IMR-90 (cell line): Measurements from ENCODE around the gene ADAMTSL1. TPM values are rescaled to one million over a fixed set of nuclear protein-coding genes. Genes with fewer than 3 reads are reported as not detected.

Experiments
- ATAC-seq: fragments of 200-7000 bp; cut with Tn5 transposase; 2 replicates; pipeline ENCODE4 v1.9.1; 2020; ENCODE audit warnings: low read depth, mild to moderate bottlenecking, moderate library complexity
- BruUV-seq: library from RNA; stranded (reverse); fragments of 400-500 nt; replicated peaks from 2 replicates; lab custom pipeline; 2021; lab: Mats Ljungman, UMichigan
- CTCF ChIA-PET: fragments of 300-600 bp; formaldehyde crosslinking; extraction: SDS; loops from one replicate; lab custom pipeline; 2021; ENCODE audit warnings: antibody characterized with exemption; lab: Yijun Ruan, JAX
- POLR2A ChIA-PET: fragments of 300-600 bp; sonication (Branson Sonifier 250); formaldehyde crosslinking; loops from one replicate; lab custom pipeline; 2022; ENCODE audit warnings: antibody characterized with exemption; ENCODE audit not compliant: unreplicated experiment; lab: Charles Lee
- DNase-seq: peaks from one replicate; pipeline ENCODE4 v3.0.0; 2013
- H2AFZ ChIP-seq: replicated peaks from 2 replicates; pipeline ENCODE3; 2013; ENCODE audit warnings: low read length, mild to moderate bottlenecking; ENCODE audit not compliant: poor library complexity
- H2AK5ac ChIP-seq: 2 replicates; pipeline ENCODE4 v1.6.1; 2013; ENCODE audit warnings: low read depth, low read length, inconsistent platforms
- H2AK9ac ChIP-seq: replicated peaks from 2 replicates; pipeline ENCODE3; 2013; ENCODE audit warnings: mild to moderate bottlenecking, low read depth, low read length, moderate library complexity; ENCODE audit not compliant: poor library complexity
- H2BK120ac ChIP-seq: 2 replicates; pipeline ENCODE4 v1.6.1; 2013; ENCODE audit warnings: low read depth, low read length, inconsistent platforms
- H2BK15ac ChIP-seq: 3 replicates; pipeline ENCODE4 v1.6.1; 2013; ENCODE audit warnings: low read depth, low read length, inconsistent platforms
- H2BK20ac ChIP-seq: 2 replicates; pipeline ENCODE4 v1.6.1; 2013; ENCODE audit warnings: low read depth, mild to moderate bottlenecking, inconsistent platforms, low read length, moderate library complexity
- H2BK5ac ChIP-seq: 2 replicates; pipeline ENCODE4 v1.6.1; 2013; ENCODE audit warnings: mild to moderate bottlenecking, low read depth, low read length, inconsistent platforms; ENCODE audit not compliant: poor library complexity, severe bottlenecking
- H3K14ac ChIP-seq: replicated peaks from 2 replicates; pipeline ENCODE4 v1.6.1; 2013; ENCODE audit warnings: low read depth, low read length, inconsistent platforms
- H3K18ac ChIP-seq: 2 replicates; pipeline ENCODE4 v1.6.1; 2013; ENCODE audit warnings: low read depth, low read length, control low read depth
- H3K23ac ChIP-seq: 2 replicates; pipeline ENCODE4 v1.6.1; 2013; ENCODE audit warnings: low read depth, low read length, inconsistent platforms
- H3K27ac ChIP-seq: 2 replicates; pipeline ENCODE4 v1.5.1; 2013; ENCODE audit warnings: mild to moderate bottlenecking, control low read depth, low read length; ENCODE audit not compliant: insufficient read depth
- H3K27me3 ChIP-seq: 2 replicates; pipeline ENCODE4 v1.6.1; 2013; ENCODE audit warnings: low read length; ENCODE audit not compliant: control insufficient read depth, insufficient read depth
- H3K36me3 ChIP-seq: 2 replicates; pipeline ENCODE4 v1.6.1; 2013; ENCODE audit warnings: low read length, mixed read lengths; ENCODE audit not compliant: control insufficient read depth, insufficient read depth
- H3K4ac ChIP-seq: 2 replicates; pipeline ENCODE4 v1.6.1; 2013; ENCODE audit warnings: low read depth, low read length, inconsistent platforms
- H3K4me1 ChIP-seq: 2 replicates; pipeline ENCODE4 v1.6.1; 2013; ENCODE audit warnings: low read length, mixed read lengths; ENCODE audit not compliant: control insufficient read depth, insufficient read depth
- H3K4me2 ChIP-seq: 2 replicates; pipeline ENCODE4 v1.6.1; 2013; ENCODE audit warnings: low read depth, mild to moderate bottlenecking, control low read depth, low read length, moderate library complexity
- H3K4me3 ChIP-seq: 2 replicates; pipeline ENCODE4 v1.5.1; 2013; ENCODE audit warnings: low read depth, mild to moderate bottlenecking, control low read depth, low read length, moderate library complexity; ENCODE audit not compliant: insufficient read depth
- H3K56ac ChIP-seq: 2 replicates; pipeline ENCODE4 v1.6.1; 2013; ENCODE audit warnings: low read length, inconsistent platforms; ENCODE audit not compliant: insufficient read depth; ENCODE audit errors: extremely low read depth
- H3K79me1 ChIP-seq, 2 experiments: 2 replicates each; pipeline ENCODE4 v1.6.1; 2013; ENCODE audit warnings: low read length in 2 of 2, inconsistent platforms in 1 of 2, low read depth in 1 of 2
- H3K9ac ChIP-seq: 2 replicates; pipeline ENCODE4 v1.6.1; 2013; ENCODE audit warnings: low read depth, low read length, control low read depth
- H3K9me1 ChIP-seq: 2 replicates; pipeline ENCODE4 v1.6.1; 2013; ENCODE audit warnings: low read length, inconsistent platforms; ENCODE audit not compliant: insufficient read depth
- H3K9me3 ChIP-seq: 2 replicates; pipeline ENCODE4 v1.6.1; 2013; ENCODE audit warnings: low read length; ENCODE audit not compliant: control insufficient read depth, insufficient read depth
- H4K20me1 ChIP-seq: 2 replicates; pipeline ENCODE4 v1.6.1; 2013; ENCODE audit warnings: low read length, inconsistent platforms; ENCODE audit not compliant: insufficient read depth
- H4K5ac ChIP-seq: 2 replicates; pipeline ENCODE4 v1.6.1; 2013; ENCODE audit warnings: mild to moderate bottlenecking, low read depth, low read length, control low read depth
- H4K8ac ChIP-seq, 2 experiments: 2 replicates each; pipeline ENCODE4 v1.6.1; 2013; ENCODE audit warnings: low read depth in 2 of 2, low read length in 2 of 2, control low read depth in 1 of 2, inconsistent platforms in 1 of 2
- H4K91ac ChIP-seq: 2 replicates; pipeline ENCODE4 v1.6.1; 2013; ENCODE audit warnings: low read depth, low read length, inconsistent platforms; ENCODE audit not compliant: insufficient read depth
- MXI1 ChIP-seq: IDR thresholded peaks from 2 replicates; pipeline ENCODE4 v1.6.1; 2012; ENCODE audit warnings: low read depth, mild to moderate bottlenecking, low read length, moderate library complexity, borderline replicate concordance
- POLR2A ChIP-seq: IDR thresholded peaks from 2 replicates; pipeline ENCODE4 v1.6.1; 2012; ENCODE audit warnings: mild to moderate bottlenecking, low read depth, low read length
- dilution Hi-C: fragments of 300-500 bp; cut with HindIII; formaldehyde crosslinking; loops from one replicate; pipeline ENCODE4 v1.14.3; 2018; ENCODE audit warnings: low sequenced_read_pairs; ENCODE audit not compliant: unreplicated experiment
- in situ Hi-C: fragments of 300-500 bp; cut with MboI; formaldehyde crosslinking; loops from 3 replicates; pipeline ENCODE4 v1.14.3; 2019; ENCODE audit warnings: low sequenced_read_pairs, inconsistent platforms, mixed read lengths
- intact Hi-C: fragments of 100-400 bp; cut with micrococcal nuclease; formaldehyde crosslinking; loops from 2 replicates; pipeline ENCODE4 v1.10.0; 2022
- polyA plus RNA-seq, 3 experiments: library from polyadenylated mRNA; depleted of rRNA; stranded (reverse); fragments of >200 nt; gene quantifications; 2 replicates each; pipeline ENCODE4 v1.2.3, GENCODE V29; 2012; ENCODE audit warnings: low replicate concordance in 1 of 3
- total RNA-seq: library from RNA; depleted of rRNA; stranded (reverse); fragments of >200 nt; gene quantifications from 2 replicates; pipeline ENCODE4 v1.2.3, GENCODE V29; 2012

The ADAMTSL1 gene
- total and polyA plus RNA-seq, 2 of the 4 experiments (the other 2 are of a cell fraction): 38.2 to 62.2 TPM

- no peaks in the 10 kb centered on the region for H3K4me1 ChIP-seq
- H3K36me3 ChIP-seq: no peaks in the 10 kb centered on the region
Measured at GRCh38 chr9:18616976-18617375, 143.0 kb downstream of the ADAMTSL1 start.

More at GRCh38 chr9:18616976-18617375, 143.0 kb downstream of the ADAMTSL1 start:
- Histone ChIP-seq H3K4me2 (no peak overlapping the region), H3K27ac (no peak overlapping the region), H4K5ac (no peak overlapping the region), H3K18ac (no peak overlapping the region), H4K8ac (no peak overlapping the region), H3K9me1 (no peaks in the 10 kb centered on the region), H3K4me3 (no peak overlapping the region), H3K4ac (no peak overlapping the region), H3K14ac (no peak overlapping the region), H2AK5ac (no peak overlapping the region), H2BK15ac (no peak overlapping the region), H2BK120ac (no peak overlapping the region), H3K23ac (no peak overlapping the region), H2AFZ (no peak overlapping the region), H3K27me3 (no peaks in the 10 kb centered on the region), H2BK20ac (no peak overlapping the region), H4K20me1 (no peaks in the 10 kb centered on the region), H3K9ac (no peak overlapping the region), H3K79me1 (no peaks in the 10 kb centered on the region), H3K9me3 (no peaks in the 10 kb centered on the region), H2AK9ac (no peak overlapping the region), H4K91ac (no peak overlapping the region), H3K56ac (no peak overlapping the region), H2BK5ac (no peak overlapping the region)
- TF ChIP-seq POLR2A: no peak
- no peak for TF ChIP-seq MXI1
- CTCF ChIA-PET: no interaction called here
- POLR2A ChIA-PET: no interaction called here
- no peak for DNase-seq
- dilution Hi-C loops (no loop called here), intact Hi-C loops (no loop called here), in situ Hi-C loops (no loop called here)
- BruUV-seq: no TSS peak
- ATAC-seq: no peak
